GM18870 (cell line): ENCODE data around the gene CXorf49B.

Experiments
- ATAC-seq: cut with Tn5 transposase; IDR thresholded peaks from one replicate; pipeline ENCODE4 v1.9.1; 2021; ENCODE audit warnings: moderate library complexity; ENCODE audit not compliant: unreplicated experiment

Gene CXorf49B

GRCh38 chrX:71815121-71815905 is 52.2 kb downstream of the CXorf49B start:
- ATAC-seq = no peak

- ATAC-seq = no peak
Measured at GRCh38 chrX:71815906-71816156, 52.7 kb downstream of the CXorf49B start.
